Nephron progenitor cell (in vitro differentiated cells): ENCODE results near the gene MIA.
A peak's percentile ranks its signal among the peaks of the same experiment; 100 is the strongest.
"Not testable (repeated sequence)": the region's sequence is repeated elsewhere in the genome, so short reads cannot be mapped to it uniquely, and the experiment has no call there.

Experiments used
- DNase-seq: peaks from one replicate; pipeline ENCODE4 v3.0.0; 2021
- H3K27ac Mint-ChIP-seq: 2 replicates; pipeline ENCODE4 v1.8.0; 2021; ENCODE audit warnings: mild to moderate bottlenecking, moderate library complexity, mixed read lengths
- H3K27me3 Mint-ChIP-seq: 2 replicates; pipeline ENCODE4 v1.8.0; 2021; ENCODE audit warnings: mild to moderate bottlenecking, low read depth, mixed read lengths; ENCODE audit not compliant: poor library complexity
- H3K36me3 Mint-ChIP-seq: 2 replicates; pipeline ENCODE4 v1.8.0; 2021; ENCODE audit warnings: low read depth, mixed read lengths
- H3K4me1 Mint-ChIP-seq: 2 replicates; pipeline ENCODE4 v1.8.0; 2021; ENCODE audit warnings: mixed read lengths
- H3K4me3 Mint-ChIP-seq: 2 replicates; pipeline ENCODE4 v1.8.0; 2021; ENCODE audit warnings: mild to moderate bottlenecking, moderate library complexity, mixed read lengths
- H3K9me3 Mint-ChIP-seq: 2 replicates; pipeline ENCODE4 v1.8.0; 2021; ENCODE audit warnings: mild to moderate bottlenecking, moderate library complexity, mixed read lengths
- CTCF ChIP-seq: fragments of 200-600 bp; sonication (generic); IDR thresholded peaks from 2 replicates; pipeline ENCODE4 v1.5.0; 2021; ENCODE audit warnings: antibody characterized with exemption

Gene MIA

GRCh38 chr19:40774916-40775631 lies at the start of gene MIA:
Gene MIA (plus strand): TSS chr19:40775521. CDS start chr19:40775543, 22 bp downstream.
- peak within 1 kb of the TSS; percentile 65 for H3K4me3 Mint-ChIP-seq
- no peak for TF ChIP-seq CTCF
- H3K9me3 Mint-ChIP-seq: no peaks in the 10 kb centered on the region
- H3K36me3 Mint-ChIP-seq: peaks cover 19% of the 10 kb centered on the region
- H3K27me3 Mint-ChIP-seq: peaks cover 2% of the 10 kb centered on the region
- H3K4me1 Mint-ChIP-seq: peaks cover 23% of the 10 kb centered on the region
- DNase-seq: no peak
- H3K27ac Mint-ChIP-seq: peak within 1 kb of the TSS; percentile 82

- no peak overlapping the region for H3K27ac Mint-ChIP-seq
- H3K4me3 Mint-ChIP-seq: no peak overlapping the region
- no peak for DNase-seq
- peaks cover 9% of the 10 kb centered on the region for H3K9me3 Mint-ChIP-seq
- peaks cover 6% of the 10 kb centered on the region for H3K4me1 Mint-ChIP-seq
- no peak for TF ChIP-seq CTCF
- peaks cover 76% of the 10 kb centered on the region for H3K36me3 Mint-ChIP-seq
- H3K27me3 Mint-ChIP-seq: no peaks in the 10 kb centered on the region
Observed at GRCh38 chr19:40726279-40726678, 49.0 kb upstream of the MIA start.

- not testable (repeated sequence) for H3K4me1 Mint-ChIP-seq, H3K4me3 Mint-ChIP-seq, H3K27me3 Mint-ChIP-seq, DNase-seq, H3K9me3 Mint-ChIP-seq, H3K27ac Mint-ChIP-seq
- H3K36me3 Mint-ChIP-seq: peaks cover 75% of the 10 kb centered on the region
Observed at GRCh38 chr19:40730065-40730464, 45.3 kb upstream of the MIA start.

- DNase-seq, H3K27me3 Mint-ChIP-seq, H3K4me1 Mint-ChIP-seq, H3K4me3 Mint-ChIP-seq, H3K9me3 Mint-ChIP-seq, H3K27ac Mint-ChIP-seq: not testable (repeated sequence)
- peaks cover 72% of the 10 kb centered on the region for H3K36me3 Mint-ChIP-seq
Observed at GRCh38 chr19:40732304-40732703, 43.0 kb upstream of the MIA start.

- no peak for TF ChIP-seq CTCF
- H3K27ac Mint-ChIP-seq: no peak overlapping the region
- DNase-seq: no peak
- peaks cover 69% of the 10 kb centered on the region for H3K36me3 Mint-ChIP-seq
- no peaks in the 10 kb centered on the region for H3K4me1 Mint-ChIP-seq
- H3K4me3 Mint-ChIP-seq: no peak overlapping the region
- no peaks in the 10 kb centered on the region for H3K9me3 Mint-ChIP-seq
- H3K27me3 Mint-ChIP-seq: no peaks in the 10 kb centered on the region
Observed at GRCh38 chr19:40733149-40733548, 42.2 kb upstream of the MIA start.

GRCh38 chr19:40735013-40735771 lies 40.1 kb upstream of the MIA start:
- H3K27ac Mint-ChIP-seq: no peak overlapping the region
- no peaks in the 10 kb centered on the region for H3K4me1 Mint-ChIP-seq
- H3K36me3 Mint-ChIP-seq: peaks cover 65% of the 10 kb centered on the region
- DNase-seq: no peak
- no peaks in the 10 kb centered on the region for H3K27me3 Mint-ChIP-seq
- H3K9me3 Mint-ChIP-seq: no peaks in the 10 kb centered on the region
- TF ChIP-seq CTCF: no peak
- no peak overlapping the region for H3K4me3 Mint-ChIP-seq
